Epithelial cell of esophagus (primary cell): ENCODE measurements around the gene CCSER1.

ENCODE experiments used
- DNase-seq: peaks from one replicate; pipeline ENCODE4 v3.0.0; 2010; ENCODE audit warnings: low read depth
- H3K4me3 ChIP-seq: 2 replicates; pipeline ENCODE4 v1.5.1; 2011; ENCODE audit warnings: mild to moderate bottlenecking, low read length, control low read depth
- TF ChIP-seq, protein P1 (sequence below): IDR thresholded peaks from 2 replicates; pipeline ENCODE4 v1.5.1; 2011; ENCODE audit warnings: low read depth, mild to moderate bottlenecking, low read length, control low read depth, inconsistent platforms; ENCODE audit not compliant: insufficient read depth; ENCODE audit errors: missing control alignments

CCSER1 gene

DNA sequence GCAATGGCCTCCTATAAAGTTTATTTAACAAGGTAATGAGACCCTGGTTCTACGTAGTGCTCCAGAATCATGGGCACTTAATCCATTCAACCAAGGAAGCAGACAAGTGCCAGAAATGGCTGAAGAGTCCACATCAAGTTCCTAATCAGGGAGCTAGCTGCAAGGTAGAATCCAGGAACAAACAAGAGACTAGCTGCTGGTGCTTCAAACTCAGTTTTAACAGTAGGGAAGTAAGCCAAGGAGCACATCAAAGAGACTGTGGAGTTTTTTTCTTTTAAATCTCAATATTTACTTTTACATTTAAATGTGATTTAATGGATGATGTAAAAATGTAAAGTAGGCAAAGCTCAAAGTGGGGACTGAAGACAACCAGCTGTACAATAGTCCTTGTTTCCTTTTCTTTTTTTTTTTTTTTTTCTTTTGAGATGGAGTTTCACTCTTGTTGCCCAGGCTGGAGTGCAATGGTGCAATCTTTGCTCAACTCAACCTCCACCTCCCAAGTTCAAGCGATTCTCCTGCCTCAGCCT, 630.4 kb downstream of the CCSER1 start:
- TF ChIP-seq, protein P1, sequence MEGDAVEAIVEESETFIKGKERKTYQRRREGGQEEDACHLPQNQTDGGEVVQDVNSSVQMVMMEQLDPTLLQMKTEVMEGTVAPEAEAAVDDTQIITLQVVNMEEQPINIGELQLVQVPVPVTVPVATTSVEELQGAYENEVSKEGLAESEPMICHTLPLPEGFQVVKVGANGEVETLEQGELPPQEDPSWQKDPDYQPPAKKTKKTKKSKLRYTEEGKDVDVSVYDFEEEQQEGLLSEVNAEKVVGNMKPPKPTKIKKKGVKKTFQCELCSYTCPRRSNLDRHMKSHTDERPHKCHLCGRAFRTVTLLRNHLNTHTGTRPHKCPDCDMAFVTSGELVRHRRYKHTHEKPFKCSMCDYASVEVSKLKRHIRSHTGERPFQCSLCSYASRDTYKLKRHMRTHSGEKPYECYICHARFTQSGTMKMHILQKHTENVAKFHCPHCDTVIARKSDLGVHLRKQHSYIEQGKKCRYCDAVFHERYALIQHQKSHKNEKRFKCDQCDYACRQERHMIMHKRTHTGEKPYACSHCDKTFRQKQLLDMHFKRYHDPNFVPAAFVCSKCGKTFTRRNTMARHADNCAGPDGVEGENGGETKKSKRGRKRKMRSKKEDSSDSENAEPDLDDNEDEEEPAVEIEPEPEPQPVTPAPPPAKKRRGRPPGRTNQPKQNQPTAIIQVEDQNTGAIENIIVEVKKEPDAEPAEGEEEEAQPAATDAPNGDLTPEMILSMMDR, result no peak
- DNase-seq, result no peak
- no peak overlapping the region for H3K4me3 ChIP-seq

DNA sequence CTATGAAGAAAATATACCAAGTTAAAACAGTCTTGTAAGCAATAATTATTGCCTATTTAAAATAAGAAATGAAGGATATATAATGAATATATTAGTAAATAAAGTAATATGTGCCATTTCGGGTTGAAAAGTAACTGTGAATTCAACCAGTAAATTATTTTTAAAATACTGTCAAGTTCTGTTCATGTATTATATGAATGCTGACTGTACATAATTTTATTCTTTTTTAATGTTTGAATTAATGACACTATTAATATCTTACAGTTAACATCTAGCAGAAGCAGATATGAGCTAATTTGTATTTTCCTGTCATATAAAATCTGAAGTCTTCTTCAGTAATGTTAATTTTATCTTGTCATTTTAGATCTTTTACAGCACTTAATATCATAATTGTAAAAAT, 632.9 kb downstream of the CCSER1 start:
- TF ChIP-seq, protein P1, result no peak
- DNase-seq, result no peak
- no peak overlapping the region for H3K4me3 ChIP-seq

DNA sequence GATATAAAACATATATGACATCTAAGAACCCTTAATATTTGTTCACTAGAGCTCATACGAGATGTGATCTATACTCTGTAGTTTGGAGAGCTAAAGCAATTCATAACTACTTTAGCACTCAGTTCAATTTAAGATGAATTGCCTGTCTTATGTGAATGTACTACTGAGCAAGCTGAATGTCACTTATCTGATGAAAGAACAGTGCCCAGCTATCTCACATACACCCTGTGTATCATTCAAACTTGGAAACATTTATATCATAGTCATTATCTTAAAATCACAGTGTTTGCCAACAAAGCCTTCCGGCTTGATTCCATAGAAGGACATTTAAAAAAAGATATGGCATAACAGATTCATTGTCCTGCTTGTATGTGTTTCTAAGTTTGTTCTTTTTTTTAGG, 639.6 kb downstream of the CCSER1 start:
- H3K4me3 ChIP-seq, result no peak overlapping the region
- TF ChIP-seq, protein P1, result no peak
- no peak for DNase-seq

DNA sequence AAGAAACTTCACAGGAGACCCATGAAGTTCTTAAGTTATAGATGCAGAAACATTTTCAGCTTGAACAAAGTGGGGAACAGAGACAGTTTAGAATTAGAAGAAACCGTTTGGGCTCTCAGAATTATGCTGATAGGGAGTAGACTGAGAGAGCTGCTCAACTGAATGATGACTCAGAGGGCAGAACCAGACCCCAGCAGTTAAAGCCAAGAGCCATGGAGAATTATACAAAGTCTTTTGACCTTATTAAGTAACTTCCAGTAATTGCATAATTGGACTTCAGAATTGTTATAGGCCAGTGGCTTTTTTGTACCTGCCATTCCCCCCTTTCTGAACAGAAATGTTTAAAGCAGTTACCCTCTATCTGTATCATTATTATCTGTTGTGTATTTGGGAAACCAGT, 642.1 kb downstream of the CCSER1 start:
- TF ChIP-seq, protein P1, result no peak
- no peak overlapping the region for H3K4me3 ChIP-seq
- no peak for DNase-seq

DNA sequence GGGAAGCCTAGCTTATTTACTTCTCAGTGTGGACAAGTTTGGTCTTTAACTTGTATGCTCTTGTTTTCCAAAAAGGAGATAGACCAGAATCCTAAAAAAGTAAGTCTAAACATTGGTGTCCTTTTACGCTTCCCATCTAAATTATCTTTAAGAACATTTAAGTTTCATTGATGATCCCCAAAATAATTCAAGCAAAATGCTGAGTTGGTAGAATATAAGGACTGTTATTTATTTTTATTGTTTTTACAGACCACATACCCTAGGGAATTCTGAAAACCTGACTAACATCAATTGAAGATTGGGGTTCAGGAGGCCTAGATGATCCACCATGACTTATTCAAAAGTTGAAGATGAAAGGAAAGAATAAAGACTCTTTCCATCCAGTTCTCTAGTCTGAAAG, 653.0 kb downstream of the CCSER1 start:
- TF ChIP-seq, protein P1, result no peak
- no peak for DNase-seq
- H3K4me3 ChIP-seq, result no peak overlapping the region

DNA sequence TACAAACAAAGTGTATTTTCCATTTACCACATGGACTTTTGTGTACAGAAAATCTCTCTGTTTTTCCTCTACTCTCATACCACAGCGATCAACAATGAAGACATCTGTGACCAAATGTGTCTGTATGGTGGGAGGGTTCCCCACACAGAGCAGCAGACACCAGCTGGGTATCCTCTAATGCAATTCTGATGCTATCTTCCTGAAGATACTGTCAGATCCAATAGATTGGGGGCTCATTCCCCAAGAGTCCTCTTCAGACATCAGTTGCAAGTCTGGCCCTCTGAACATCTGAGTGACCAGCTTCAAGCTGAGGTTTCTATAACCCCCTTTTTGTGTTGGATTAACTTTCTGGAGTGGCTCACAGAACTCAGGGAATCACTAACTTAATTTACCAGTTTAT, 659.4 kb downstream of the CCSER1 start:
- DNase-seq, result no peak
- TF ChIP-seq, protein P1, result no peak
- no peak overlapping the region for H3K4me3 ChIP-seq

DNA sequence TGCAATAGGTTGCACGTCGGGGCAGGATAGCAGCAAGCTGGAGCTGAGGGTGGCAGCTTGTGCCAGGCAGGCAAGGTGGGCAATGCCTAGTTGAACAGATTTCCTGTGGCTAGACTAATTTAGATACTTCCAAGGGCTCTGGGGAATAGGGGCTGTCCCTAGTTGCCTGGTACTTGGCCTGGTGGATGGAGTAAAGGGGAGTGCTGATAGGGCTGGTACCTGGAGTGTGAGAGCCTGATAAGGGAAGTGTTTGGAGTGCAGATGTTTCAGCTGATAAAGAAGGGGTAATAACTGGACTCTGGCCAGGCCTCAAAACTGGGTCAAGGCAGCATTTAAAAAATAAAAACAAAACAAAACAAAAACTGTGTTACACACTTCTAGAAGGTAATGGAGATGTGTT, 665.5 kb downstream of the CCSER1 start:
- H3K4me3 ChIP-seq, result no peak overlapping the region
- DNase-seq, result no peak
- TF ChIP-seq, protein P1, result no peak
